VCaP (cell line): ENCODE data around the gene SLC39A11.
"Not testable (repeated sequence)": the region's sequence is repeated elsewhere in the genome, so short reads cannot be mapped to it uniquely, and the experiment has no call there.

Experiments used
- H3K27ac ChIP-seq: fragments of 450-650 bp; 2 replicates; pipeline ENCODE4 v1.5.1; 2017
- TF ChIP-seq, protein P1 (sequence below): fragments of 450-650 bp; conservative IDR thresholded peaks from 2 replicates; pipeline ENCODE4 v1.5.1; 2017; ENCODE audit warnings: mild to moderate bottlenecking, moderate library complexity

The SLC39A11 gene

DNA sequence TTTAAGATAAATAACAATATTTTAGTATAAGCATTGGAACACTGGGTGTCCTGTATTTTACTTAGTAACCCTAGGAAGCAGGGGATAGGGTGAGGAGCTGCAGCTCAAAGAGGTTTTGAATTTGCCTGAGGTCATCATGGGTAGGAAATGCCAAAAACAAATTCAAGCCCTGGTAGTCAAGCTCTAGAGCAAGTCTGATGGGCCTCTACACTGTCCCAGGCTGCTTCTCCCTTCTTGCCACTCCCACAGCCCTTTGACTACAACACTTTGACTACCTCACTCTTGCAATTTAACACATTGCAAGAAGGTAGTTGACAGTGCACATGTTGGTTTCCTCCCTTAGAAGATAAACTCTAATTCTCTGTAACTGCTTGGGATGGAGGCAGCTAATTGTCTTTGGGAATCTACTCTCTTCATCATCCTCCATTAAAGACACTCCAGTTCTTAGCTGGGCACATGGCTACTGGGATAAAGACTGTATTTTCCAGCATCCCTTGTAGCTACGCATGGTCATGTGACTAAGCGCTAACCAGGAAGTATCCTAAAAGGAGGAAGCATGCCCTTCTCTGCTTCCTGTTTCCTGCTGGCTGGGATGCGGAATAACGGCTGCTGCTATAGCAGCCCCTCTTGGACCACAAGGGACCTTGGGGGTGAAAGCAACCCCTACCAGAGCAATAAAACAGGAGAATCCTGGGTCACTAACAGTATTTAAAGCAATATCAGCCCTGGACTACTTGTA lies 41.6 kb upstream of the SLC39A11 start:
- TF ChIP-seq, protein P1, sequence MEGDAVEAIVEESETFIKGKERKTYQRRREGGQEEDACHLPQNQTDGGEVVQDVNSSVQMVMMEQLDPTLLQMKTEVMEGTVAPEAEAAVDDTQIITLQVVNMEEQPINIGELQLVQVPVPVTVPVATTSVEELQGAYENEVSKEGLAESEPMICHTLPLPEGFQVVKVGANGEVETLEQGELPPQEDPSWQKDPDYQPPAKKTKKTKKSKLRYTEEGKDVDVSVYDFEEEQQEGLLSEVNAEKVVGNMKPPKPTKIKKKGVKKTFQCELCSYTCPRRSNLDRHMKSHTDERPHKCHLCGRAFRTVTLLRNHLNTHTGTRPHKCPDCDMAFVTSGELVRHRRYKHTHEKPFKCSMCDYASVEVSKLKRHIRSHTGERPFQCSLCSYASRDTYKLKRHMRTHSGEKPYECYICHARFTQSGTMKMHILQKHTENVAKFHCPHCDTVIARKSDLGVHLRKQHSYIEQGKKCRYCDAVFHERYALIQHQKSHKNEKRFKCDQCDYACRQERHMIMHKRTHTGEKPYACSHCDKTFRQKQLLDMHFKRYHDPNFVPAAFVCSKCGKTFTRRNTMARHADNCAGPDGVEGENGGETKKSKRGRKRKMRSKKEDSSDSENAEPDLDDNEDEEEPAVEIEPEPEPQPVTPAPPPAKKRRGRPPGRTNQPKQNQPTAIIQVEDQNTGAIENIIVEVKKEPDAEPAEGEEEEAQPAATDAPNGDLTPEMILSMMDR = no peak
- no peak overlapping the region for H3K27ac ChIP-seq

- TF ChIP-seq, protein P1 = no peak
- H3K27ac ChIP-seq = no peak overlapping the region
Observed at GRCh38 chr17:73132085-73132492, 39.6 kb upstream of the SLC39A11 start.

GRCh38 chr17:73131439-73131838 lies 39.0 kb upstream of the SLC39A11 start:
- not testable (repeated sequence) for H3K27ac ChIP-seq

DNA sequence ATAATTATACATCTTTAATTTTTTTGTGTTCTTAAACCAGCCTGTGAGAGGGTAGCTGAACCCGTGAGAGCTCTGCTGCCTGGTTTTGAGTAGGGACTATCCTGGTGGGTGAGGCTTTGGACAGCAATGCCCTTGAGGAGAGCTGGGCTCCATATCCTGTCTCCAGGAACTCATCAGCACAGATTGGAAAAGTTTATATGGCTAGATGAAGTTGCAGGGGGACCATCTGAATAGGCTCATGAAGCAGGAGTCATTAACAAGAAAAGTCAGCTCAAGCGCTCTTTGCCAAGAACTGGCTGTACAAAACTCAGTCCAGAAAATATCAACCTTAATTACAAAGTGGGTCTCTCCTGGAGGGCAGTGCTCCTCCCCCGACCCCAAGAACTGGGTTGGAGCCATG lies 38.5 kb upstream of the SLC39A11 start:
- H3K27ac ChIP-seq = no peak overlapping the region
- TF ChIP-seq, protein P1 = no peak

DNA sequence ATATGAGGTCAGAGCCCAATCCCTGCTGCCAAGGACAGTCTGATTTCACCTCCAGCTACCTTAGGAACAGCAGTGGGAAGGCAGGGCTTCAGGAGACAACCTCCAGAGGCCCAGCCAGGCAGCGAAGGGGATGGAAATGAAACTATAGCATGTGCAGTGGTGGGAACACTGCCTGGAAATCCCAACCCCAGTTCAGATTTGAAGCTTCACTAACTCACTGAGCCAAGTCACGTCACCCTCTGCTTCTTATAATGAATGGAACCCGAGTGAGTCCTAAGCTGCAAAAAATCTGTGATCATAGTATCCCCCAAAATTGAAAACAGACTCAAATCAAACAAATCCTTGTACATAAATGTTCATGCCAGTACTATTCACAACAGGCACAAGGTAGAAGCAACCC lies 36.0 kb upstream of the SLC39A11 start:
- TF ChIP-seq, protein P1 = no peak

GRCh38 chr17:73126716-73127473 lies 34.4 kb upstream of the SLC39A11 start:
- TF ChIP-seq, protein P1 = no peak
- no peak overlapping the region for H3K27ac ChIP-seq

More for the DNA sequence above, 36.0 kb upstream of the SLC39A11 start:
- H3K27ac ChIP-seq = no peak overlapping the region

DNA sequence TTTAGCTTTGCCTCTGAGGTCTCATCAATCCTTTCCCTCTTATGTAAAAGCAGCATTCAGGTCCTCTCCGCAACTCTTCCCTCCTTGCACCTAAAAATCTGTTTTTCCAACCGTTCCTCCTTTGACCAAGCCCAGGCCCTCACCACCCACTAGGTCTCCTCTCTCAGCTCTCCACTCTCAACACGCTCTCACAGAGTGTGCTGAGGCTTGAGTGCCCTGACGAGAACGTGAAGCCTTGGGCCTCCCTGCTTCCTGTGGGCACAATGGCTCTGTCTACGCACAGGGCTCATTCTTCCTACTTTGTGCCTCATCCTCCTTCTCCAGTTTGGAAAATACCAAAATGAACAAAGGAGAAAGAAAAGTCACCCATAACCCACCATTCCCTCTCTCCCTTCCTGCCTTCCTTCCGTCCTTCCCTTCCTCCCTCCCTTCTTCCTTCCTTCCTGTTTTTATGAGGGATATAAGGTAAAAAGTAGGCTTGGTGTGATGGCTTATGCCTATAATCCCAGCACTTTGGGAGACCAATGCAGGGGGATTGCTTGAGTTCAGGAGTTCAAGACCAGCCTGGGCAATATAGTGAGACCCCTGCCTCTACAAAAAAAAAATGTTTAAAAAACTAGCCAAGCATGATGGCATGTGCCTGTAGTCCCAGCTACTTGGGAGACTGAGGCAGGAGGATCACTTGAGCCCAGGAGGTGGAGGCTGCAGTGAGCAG lies 31.3 kb upstream of the SLC39A11 start:
- TF ChIP-seq, protein P1 = no peak
- H3K27ac ChIP-seq = no peak overlapping the region
